Activated CD4-positive, CD25-positive, alpha-beta regulatory T cell treated with anti-CD3 and anti-CD28 coated beads, Interleukin-2, amount 50 U/mL, for 16 hours (primary cell): ENCODE results near the gene WRAP53.
"Not testable (repeated sequence)": the region's sequence is repeated elsewhere in the genome, so short reads cannot be mapped to it uniquely, and the experiment has no call there.

Experiments used
- DNase-seq: peaks from one replicate; pipeline ENCODE4 v3.0.0-alpha.2; 2020; ENCODE audit warnings: low read depth, low spot score

The WRAP53 gene

GRCh38 chr17:7687908-7688807 lies at the start of gene WRAP53:
WRAP53 (plus strand) TSS chr17:7688477; CDS start chr17:7688649, 172 bp downstream.
- peak; percentile 94 for DNase-seq

- DNase-seq = no peak
Measured at GRCh38 chr17:7640783-7641182, 47.5 kb upstream of the WRAP53 start.

- not testable (repeated sequence) for DNase-seq
Measured at GRCh38 chr17:7641635-7642034, 46.6 kb upstream of the WRAP53 start.

GRCh38 chr17:7644775-7645174 lies 43.5 kb upstream of the WRAP53 start:
- no peak for DNase-seq

- DNase-seq = no peak
Measured at GRCh38 chr17:7646457-7646856, 41.8 kb upstream of the WRAP53 start.

GRCh38 chr17:7647018-7647417 lies 41.3 kb upstream of the WRAP53 start:
- DNase-seq = no peak

GRCh38 chr17:7650509-7651096 lies 37.7 kb upstream of the WRAP53 start, which contains the start of gene ATP1B2:
ATP1B2 (plus strand) TSS chr17:7650926; CDS start chr17:7651519, 593 bp downstream.
- peak; percentile 48 for DNase-seq

- no peak for DNase-seq
Measured at GRCh38 chr17:7651097-7651664, 37.1 kb upstream of the WRAP53 start.

- DNase-seq = no peak
Measured at GRCh38 chr17:7651665-7652387, 36.5 kb upstream of the WRAP53 start.

GRCh38 chr17:7652388-7653356 lies 35.6 kb upstream of the WRAP53 start:
- DNase-seq = no peak

GRCh38 chr17:7654832-7655540 lies 33.3 kb upstream of the WRAP53 start:
- DNase-seq = no peak

GRCh38 chr17:7655541-7655840 lies 32.8 kb upstream of the WRAP53 start:
- no peak for DNase-seq

GRCh38 chr17:7656958-7657609 lies 31.2 kb upstream of the WRAP53 start:
- no peak for DNase-seq

- DNase-seq = no peak
Measured at GRCh38 chr17:7667656-7668406, 20.4 kb upstream of the WRAP53 start.

- DNase-seq = no peak
Measured at GRCh38 chr17:7668482-7668881, 19.8 kb upstream of the WRAP53 start.

GRCh38 chr17:7673239-7673638 lies 15.0 kb upstream of the WRAP53 start:
- no peak for DNase-seq

- DNase-seq = no peak
Measured at GRCh38 chr17:7674934-7675333, 13.3 kb upstream of the WRAP53 start.

- DNase-seq = no peak
Measured at GRCh38 chr17:7676533-7676932, 11.7 kb upstream of the WRAP53 start.
